ENCODE measurements around the gene ARFGAP2.

Gene ARFGAP2

GRCh38 chr11:47130543-47130942, 46.1 kb downstream of the ARFGAP2 start:
- no peak overlapping the region for H2AFZ ChIP-seq (ENCODE audit: low read depth, low read length, severe bottlenecking)
- no peaks in the 10 kb centered on the region for H3K36me3 ChIP-seq (ENCODE audit: low read length)
- H3K79me2 ChIP-seq (ENCODE audit: insufficient read depth, low read length): no peaks in the 10 kb centered on the region
- no peaks in the 10 kb centered on the region for H4K20me1 ChIP-seq (ENCODE audit: low read depth, low read length)
- H3K9me2 ChIP-seq (replicated peaks; ENCODE audit: insufficient read depth, low read length): no peaks in the 10 kb centered on the region
- H3K27ac ChIP-seq (ENCODE audit: low read depth, low read length): no peak overlapping the region
- H3K9me3 ChIP-seq (ENCODE audit: insufficient read depth, low read length): no peaks in the 10 kb centered on the region
- no peak for TF ChIP-seq EZH2phosphoT487 (conservative IDR thresholded peaks at IDR 0.05; ENCODE audit: low read length)
- no peak for TF ChIP-seq CTCF (IDR thresholded peaks at IDR 0.05; ENCODE audit: insufficient read depth, low read length, poor library complexity, severe bottlenecking)
- no peaks in the 10 kb centered on the region for H3F3A ChIP-seq (ENCODE audit: insufficient read depth)
- H3K4me3 ChIP-seq (ENCODE audit: insufficient read depth, low read length, poor library complexity, severe bottlenecking): no peak overlapping the region
- no peak overlapping the region for H3K4me2 ChIP-seq (ENCODE audit: low read depth, low read length, poor library complexity, severe bottlenecking)
- no peaks in the 10 kb centered on the region for H3K27me3 ChIP-seq (ENCODE audit: low read length)
- no peak overlapping the region for H3K9ac ChIP-seq (ENCODE audit: low read length)

- Histone ChIP-seq H3F3A (ENCODE audit: insufficient read depth) (no peaks in the 10 kb centered on the region), H3K9ac (ENCODE audit: low read length) (no peak overlapping the region), H3K9me3 (ENCODE audit: insufficient read depth, low read length) (no peaks in the 10 kb centered on the region), H3K4me2 (ENCODE audit: low read depth, low read length, poor library complexity, severe bottlenecking) (no peak overlapping the region), H4K20me1 (ENCODE audit: low read depth, low read length) (no peaks in the 10 kb centered on the region), H2AFZ (ENCODE audit: low read depth, low read length, severe bottlenecking) (no peak overlapping the region), H3K9me2 (replicated peaks; ENCODE audit: insufficient read depth, low read length) (no peaks in the 10 kb centered on the region), H3K4me3 (ENCODE audit: insufficient read depth, low read length, poor library complexity, severe bottlenecking) (no peak overlapping the region), H3K79me2 (ENCODE audit: insufficient read depth, low read length) (no peaks in the 10 kb centered on the region), H3K27ac (ENCODE audit: low read depth, low read length) (no peak overlapping the region), H3K27me3 (ENCODE audit: low read length) (no peaks in the 10 kb centered on the region), H3K36me3 (ENCODE audit: low read length) (no peaks in the 10 kb centered on the region)
- no peak for TF ChIP-seq CTCF (IDR thresholded peaks at IDR 0.05; ENCODE audit: insufficient read depth, low read length, poor library complexity, severe bottlenecking)
- no peak for TF ChIP-seq EZH2phosphoT487 (conservative IDR thresholded peaks at IDR 0.05; ENCODE audit: low read length)
Measured at GRCh38 chr11:47127213-47127612, 49.5 kb downstream of the ARFGAP2 start.

- Histone ChIP-seq H2AFZ (ENCODE audit: low read depth, low read length, severe bottlenecking) (no peak overlapping the region), H3K9me2 (replicated peaks; ENCODE audit: insufficient read depth, low read length) (no peaks in the 10 kb centered on the region), H3K9ac (ENCODE audit: low read length) (no peak overlapping the region)
Measured at GRCh38 chr11:47125083-47125482, 51.6 kb downstream of the ARFGAP2 start.

More at GRCh38 chr11:47125083-47125482, 51.6 kb downstream of the ARFGAP2 start:
- no peaks in the 10 kb centered on the region for H3K27me3 ChIP-seq (ENCODE audit: low read length)
- H4K20me1 ChIP-seq (ENCODE audit: low read depth, low read length): no peaks in the 10 kb centered on the region
- H3K36me3 ChIP-seq (ENCODE audit: low read length): no peaks in the 10 kb centered on the region
- no peaks in the 10 kb centered on the region for H3K79me2 ChIP-seq (ENCODE audit: insufficient read depth, low read length)
- no peaks in the 10 kb centered on the region for H3F3A ChIP-seq (ENCODE audit: insufficient read depth)
- H3K4me3 ChIP-seq (ENCODE audit: insufficient read depth, low read length, poor library complexity, severe bottlenecking): no peak overlapping the region
- no peak overlapping the region for H3K4me2 ChIP-seq (ENCODE audit: low read depth, low read length, poor library complexity, severe bottlenecking)
- no peak for TF ChIP-seq EZH2phosphoT487 (conservative IDR thresholded peaks at IDR 0.05; ENCODE audit: low read length)
- TF ChIP-seq CTCF (IDR thresholded peaks at IDR 0.05; ENCODE audit: insufficient read depth, low read length, poor library complexity, severe bottlenecking): no peak
- H3K27ac ChIP-seq (ENCODE audit: low read depth, low read length): no peak overlapping the region
- no peaks in the 10 kb centered on the region for H3K9me3 ChIP-seq (ENCODE audit: insufficient read depth, low read length)

Data from SU-DHL-6 (cell line).